Spinal cord (tissue), 10 donors: ENCODE measurements around the gene OBSCN. TPM values are rescaled to one million over a fixed set of nuclear protein-coding genes. Genes with fewer than 3 reads are reported as not detected.

Source experiments
- DNase-seq, 6 donors: peaks; one replicate each; pipeline versions ENCODE4 v3.0.0 to v3.0.0-alpha.2; 2013 to 2015; ENCODE audit warnings: low spot score in 6 of 6, low read depth in 4 of 6
- H3K27ac ChIP-seq: one replicate; pipeline ENCODE4 v1.5.1; 2013; ENCODE audit warnings: low read depth, low read length, control low read depth
- H3K27me3 ChIP-seq: one replicate; pipeline ENCODE4 v1.6.1; 2013; ENCODE audit warnings: low read length; ENCODE audit not compliant: control insufficient read depth, insufficient read depth
- H3K36me3 ChIP-seq: one replicate; pipeline ENCODE4 v1.6.1; 2013; ENCODE audit warnings: low read length; ENCODE audit not compliant: control insufficient read depth, insufficient read depth
- H3K4me1 ChIP-seq: one replicate; pipeline ENCODE4 v1.6.1; 2013; ENCODE audit warnings: low read length; ENCODE audit not compliant: control insufficient read depth, insufficient read depth
- H3K4me3 ChIP-seq: one replicate; pipeline ENCODE4 v1.5.1; 2013; ENCODE audit warnings: low read depth, low read length, control low read depth
- H3K9me3 ChIP-seq: one replicate; pipeline ENCODE4 v1.6.1; 2013; ENCODE audit warnings: low read length; ENCODE audit not compliant: control insufficient read depth, insufficient read depth
- WGBS: methylation state at CpG from one replicate; pipeline ENCODE4 v1.1.5; 2013; ENCODE audit warnings: missing lambda C conversion rate; ENCODE audit not compliant: insufficient coverage; 5-methylcytosine and 5-hydroxymethylcytosine counted together
- polyA plus RNA-seq, 2 donors: library from polyadenylated mRNA; unstranded; fragments of 120-200 nt; gene quantifications; one replicate each; pipeline ENCODE4 v1.2.1, GENCODE V29; 2013; ENCODE audit not compliant: insufficient read length in 2 of 2
- total RNA-seq, 2 donors: library from RNA; depleted of rRNA in 1 of 2; stranded (reverse); fragments of 120-200 nt in 1 of 2; fragments of >200 nt in 1 of 2; gene quantifications; one replicate each; pipeline versions ENCODE4 v1.2.3 to v1.2.4, GENCODE V29; 2013 to 2014
- donor health status: healthy.

OBSCN gene
- total and polyA plus RNA-seq, 4 donors: 13.5 to 27.2 (median 22.0) TPM

GRCh38 chr1:228350831-228351781 is 143.3 kb downstream of the OBSCN start:
- WGBS: 91% methylated on average over 37 of the region's 37 CpGs
- no peak overlapping the region for H3K4me3 ChIP-seq
- no peaks in the 10 kb centered on the region for H3K9me3 ChIP-seq
- H3K36me3 ChIP-seq: peaks cover 43% of the 10 kb centered on the region
- DNase-seq: no peak
- H3K27ac ChIP-seq: no peak overlapping the region
- H3K27me3 ChIP-seq: no peaks in the 10 kb centered on the region
- no peaks in the 10 kb centered on the region for H3K4me1 ChIP-seq

GRCh38 chr1:228351850-228352249 is 144.0 kb downstream of the OBSCN start:
- H3K4me1 ChIP-seq: no peaks in the 10 kb centered on the region
- H3K36me3 ChIP-seq: peaks cover 43% of the 10 kb centered on the region
- no peak for DNase-seq
- no peak overlapping the region for H3K4me3 ChIP-seq
- no peaks in the 10 kb centered on the region for H3K9me3 ChIP-seq
- no peak overlapping the region for H3K27ac ChIP-seq
- H3K27me3 ChIP-seq: no peaks in the 10 kb centered on the region
- WGBS: 88% methylated on average over 13 of the region's 13 CpGs

- Histone ChIP-seq H3K27ac (no peak overlapping the region), H3K27me3 (no peaks in the 10 kb centered on the region), H3K36me3 (peaks cover 43% of the 10 kb centered on the region), H3K4me3 (no peak overlapping the region), H3K4me1 (no peaks in the 10 kb centered on the region), H3K9me3 (no peaks in the 10 kb centered on the region)
- no peak for DNase-seq
- WGBS: 92% methylated on average over 28 of the region's 29 CpGs
These were observed 145.0 kb downstream of the OBSCN start for GRCh38 chr1:228352677-228353481.

GRCh38 chr1:228353601-228354371 is 145.9 kb downstream of the OBSCN start:
- Histone ChIP-seq H3K36me3 (peaks cover 43% of the 10 kb centered on the region), H3K27ac (no peak overlapping the region), H3K9me3 (no peaks in the 10 kb centered on the region), H3K4me1 (no peaks in the 10 kb centered on the region), H3K27me3 (no peaks in the 10 kb centered on the region), H3K4me3 (no peak overlapping the region)
- no peak for DNase-seq
- 88% methylated on average over 11 of the region's 11 CpGs for WGBS

GRCh38 chr1:228354390-228355320 is 146.8 kb downstream of the OBSCN start:
- 87% methylated on average over 16 of the region's 19 CpGs for WGBS
- Histone ChIP-seq H3K4me3 (no peak overlapping the region), H3K9me3 (no peaks in the 10 kb centered on the region), H3K4me1 (no peaks in the 10 kb centered on the region), H3K27me3 (no peaks in the 10 kb centered on the region), H3K36me3 (peaks cover 47% of the 10 kb centered on the region), H3K27ac (no peak overlapping the region)
- no peak for DNase-seq

GRCh38 chr1:228356897-228357680 is 149.2 kb downstream of the OBSCN start:
- 100% methylated on average over 1 of the region's 8 CpGs for WGBS
- no peak overlapping the region for H3K27ac ChIP-seq
- no peak for DNase-seq
- H3K4me3 ChIP-seq: no peak overlapping the region
- H3K4me1 ChIP-seq: no peaks in the 10 kb centered on the region
- no peaks in the 10 kb centered on the region for H3K9me3 ChIP-seq
- no peaks in the 10 kb centered on the region for H3K27me3 ChIP-seq
- H3K36me3 ChIP-seq: peaks cover 41% of the 10 kb centered on the region

- H3K36me3 ChIP-seq: peaks cover 33% of the 10 kb centered on the region
- no peaks in the 10 kb centered on the region for H3K9me3 ChIP-seq
- H3K4me3 ChIP-seq: no peak overlapping the region
- no peaks in the 10 kb centered on the region for H3K27me3 ChIP-seq
- H3K27ac ChIP-seq: no peak overlapping the region
- WGBS: 85% methylated on average over 3 of the region's 4 CpGs
- no peaks in the 10 kb centered on the region for H3K4me1 ChIP-seq
- DNase-seq: no peak
These were observed 150.4 kb downstream of the OBSCN start for GRCh38 chr1:228358039-228358763.
